ENCODE measurements around the gene FUT8.

- TF ChIP-seq TCF4 (CRISPR knock-in tag; IDR thresholded peaks at IDR 0.05; ENCODE audit: borderline replicate concordance) = no peak
- no peak for TF ChIP-seq ARNTL (CRISPR knock-in tag; IDR thresholded peaks at IDR 0.05; ENCODE audit: borderline replicate concordance, low read depth)
- no peak for TF ChIP-seq GLIS3 (CRISPR knock-in tag; IDR thresholded peaks at IDR 0.05)
- no peak for TF ChIP-seq RARB (CRISPR knock-in tag; IDR thresholded peaks at IDR 0.05)
- no peak for TF ChIP-seq PPARA (CRISPR knock-in tag; IDR thresholded peaks at IDR 0.05; ENCODE audit: borderline replicate concordance)
- no peak for TF ChIP-seq SNAI2 (CRISPR knock-in tag; IDR thresholded peaks at IDR 0.05)
- TF ChIP-seq PATZ1 (CRISPR knock-in tag; IDR thresholded peaks at IDR 0.05; ENCODE audit: borderline replicate concordance) = no peak
- no peak for TF ChIP-seq ZNF70 (CRISPR knock-in tag; IDR thresholded peaks at IDR 0.05)
- TF ChIP-seq CSDC2 (CRISPR knock-in tag; IDR thresholded peaks at IDR 0.05) = no peak
Observed at GRCh38 chr14:65772466-65772865, 359.9 kb downstream of the FUT8 start.
